ENCODE measurements around the gene GGCX.

The GGCX gene

GRCh38 chr2:85558160-85558559 is 3.1 kb downstream of the GGCX start:
- no peak overlapping the region for H3K4me3 ChIP-seq (ENCODE audit: low read depth, low read length)
- no peaks in the 10 kb centered on the region for H3K27me3 ChIP-seq (ENCODE audit: control insufficient read depth, insufficient read depth, low read length)
- no peak overlapping the region for H3K4me2 ChIP-seq (ENCODE audit: low read length)
- H3K36me3 ChIP-seq (ENCODE audit: control insufficient read depth, insufficient read depth, low read length): no peaks in the 10 kb centered on the region
- H3K4me1 ChIP-seq: peaks cover 2% of the 10 kb centered on the region
- no peak overlapping the region for H2AFZ ChIP-seq
- no peaks in the 10 kb centered on the region for H3K9me3 ChIP-seq (ENCODE audit: control insufficient read depth, low read length)
- H3K9ac ChIP-seq: no peak overlapping the region
- no peak overlapping the region for H3K27ac ChIP-seq
- no peak for TF ChIP-seq CTCF (IDR thresholded peaks at IDR 0.05)
- no peaks in the 10 kb centered on the region for H3K79me2 ChIP-seq

DNA sequence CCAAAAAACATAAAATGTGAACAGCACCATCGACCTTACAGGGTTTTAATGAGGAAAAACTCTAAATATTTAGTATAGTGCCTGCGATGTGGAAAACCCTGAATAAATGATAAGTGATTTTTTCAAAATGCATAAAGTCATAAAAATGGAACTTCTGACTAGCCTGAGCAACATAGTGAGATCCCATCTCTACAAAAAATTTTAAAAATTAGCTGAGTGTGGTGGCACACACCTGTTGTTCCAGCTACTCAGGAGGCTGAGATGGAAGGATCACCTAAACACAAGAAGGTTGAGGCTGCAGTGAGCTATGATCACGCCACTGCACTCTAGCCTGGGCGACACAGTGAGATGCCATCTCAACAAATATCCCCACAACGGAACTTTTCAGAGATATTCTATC is 4.2 kb downstream of the GGCX start:
- no peak for TF ChIP-seq CTCF (IDR thresholded peaks at IDR 0.05)
- no peaks in the 10 kb centered on the region for H3K27me3 ChIP-seq (ENCODE audit: control insufficient read depth, insufficient read depth, low read length)
- H3K4me3 ChIP-seq (ENCODE audit: low read depth, low read length): no peak overlapping the region
- no peak overlapping the region for H3K9ac ChIP-seq
- no peaks in the 10 kb centered on the region for H3K9me3 ChIP-seq (ENCODE audit: control insufficient read depth, low read length)
- no peak overlapping the region for H2AFZ ChIP-seq
- H3K36me3 ChIP-seq (ENCODE audit: control insufficient read depth, insufficient read depth, low read length): no peaks in the 10 kb centered on the region
- peaks cover 5% of the 10 kb centered on the region for H3K4me1 ChIP-seq
- H3K27ac ChIP-seq: no peak overlapping the region
- no peak overlapping the region for H3K4me2 ChIP-seq (ENCODE audit: low read length)
- H3K79me2 ChIP-seq: no peaks in the 10 kb centered on the region

DNA sequence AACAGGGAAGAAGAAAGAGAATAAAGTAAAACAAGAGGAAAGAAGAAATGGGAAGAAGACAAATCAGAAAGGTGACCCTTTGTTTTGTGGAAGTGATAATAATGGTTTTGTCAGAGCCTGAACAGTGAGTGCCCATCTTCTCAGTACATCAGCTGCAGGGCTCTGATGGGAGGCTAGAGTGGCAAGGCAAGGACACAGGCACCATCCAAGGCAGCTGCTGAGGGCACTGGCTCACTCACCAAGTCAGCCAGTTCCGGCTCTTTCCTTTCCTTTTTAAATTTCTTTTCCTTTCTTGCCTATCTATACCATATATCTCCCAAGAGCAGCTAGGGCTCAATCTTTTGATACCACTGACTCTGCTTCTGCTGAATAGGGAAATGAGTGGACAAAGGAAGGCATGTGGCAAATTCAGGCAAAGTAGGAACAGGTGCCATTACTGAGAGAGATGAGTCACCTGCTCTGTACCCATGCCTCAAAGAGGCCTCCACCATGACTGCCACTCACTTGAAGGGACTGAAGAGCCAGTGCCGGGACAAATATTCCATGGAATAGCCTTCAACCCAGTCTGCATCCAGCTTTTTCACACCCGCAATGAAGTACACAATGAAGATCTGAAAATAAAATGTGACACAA is 6.2 kb downstream of the GGCX start:
- H3K79me2 ChIP-seq: no peaks in the 10 kb centered on the region
- no peak overlapping the region for H2AFZ ChIP-seq
- no peak overlapping the region for H3K4me3 ChIP-seq (ENCODE audit: low read depth, low read length)
- H3K27me3 ChIP-seq (ENCODE audit: control insufficient read depth, insufficient read depth, low read length): no peaks in the 10 kb centered on the region
- H3K4me2 ChIP-seq (ENCODE audit: low read length): no peak overlapping the region
- no peak overlapping the region for H3K9ac ChIP-seq
- no peaks in the 10 kb centered on the region for H3K36me3 ChIP-seq (ENCODE audit: control insufficient read depth, insufficient read depth, low read length)
- H3K27ac ChIP-seq: no peak overlapping the region
- H3K9me3 ChIP-seq (ENCODE audit: control insufficient read depth, low read length): no peaks in the 10 kb centered on the region
- peaks cover 8% of the 10 kb centered on the region for H3K4me1 ChIP-seq
- TF ChIP-seq CTCF (IDR thresholded peaks at IDR 0.05): no peak

GRCh38 chr2:85553184-85553583 is 8.1 kb downstream of the GGCX start:
- peaks cover 8% of the 10 kb centered on the region for H3K4me1 ChIP-seq
- TF ChIP-seq CTCF (IDR thresholded peaks at IDR 0.05): no peak
- no peak overlapping the region for H3K4me2 ChIP-seq (ENCODE audit: low read length)
- H3K27ac ChIP-seq: no peak overlapping the region
- H3K79me2 ChIP-seq: no peaks in the 10 kb centered on the region
- H2AFZ ChIP-seq: no peak overlapping the region
- H3K27me3 ChIP-seq (ENCODE audit: control insufficient read depth, insufficient read depth, low read length): no peaks in the 10 kb centered on the region
- no peak overlapping the region for H3K9ac ChIP-seq
- H3K4me3 ChIP-seq (ENCODE audit: low read depth, low read length): no peak overlapping the region
- H3K36me3 ChIP-seq (ENCODE audit: control insufficient read depth, insufficient read depth, low read length): no peaks in the 10 kb centered on the region
- no peaks in the 10 kb centered on the region for H3K9me3 ChIP-seq (ENCODE audit: control insufficient read depth, low read length)
